Panc1 (cell line): ENCODE results near the gene AMBP.

Experiments
- POLR2AphosphoS5 ChIP-seq: IDR thresholded peaks from 2 replicates; pipeline ENCODE4 v1.6.1; 2012; ENCODE audit warnings: mild to moderate bottlenecking, low read depth, low read length, moderate library complexity
- TCF7L2 ChIP-seq: IDR thresholded peaks from 2 replicates; pipeline ENCODE4 v1.6.1; 2011; ENCODE audit warnings: mild to moderate bottlenecking, low read depth, low read length, inconsistent platforms
- TF ChIP-seq, protein P1 (sequence below): fragments of 450-650 bp; IDR thresholded peaks from 2 replicates; pipeline ENCODE4 v1.5.1; 2017; ENCODE audit warnings: mild to moderate bottlenecking

DNA sequence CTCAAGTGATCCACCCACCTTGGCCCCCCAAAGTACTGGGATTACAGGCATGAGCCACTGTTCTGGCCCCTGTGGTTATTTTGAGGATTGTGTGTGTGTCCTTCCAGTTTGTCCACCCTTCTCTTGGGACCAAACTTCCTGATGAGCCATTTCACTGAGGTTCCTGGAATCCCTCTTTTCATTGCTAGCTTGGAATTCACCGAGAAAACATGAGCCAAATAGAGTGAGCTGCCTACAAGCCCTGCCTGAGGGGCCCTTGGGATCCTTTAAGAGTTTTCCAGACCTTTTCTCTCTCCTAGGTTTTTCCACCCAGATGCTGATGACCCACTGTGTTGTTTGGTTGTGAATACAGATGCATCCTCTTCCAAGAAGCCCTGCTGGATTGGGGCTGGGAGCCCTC lies 34.2 kb upstream of the AMBP start:
- TF ChIP-seq POLR2AphosphoS5 (no peak), TCF7L2 (no peak)
- TF ChIP-seq, protein P1, sequence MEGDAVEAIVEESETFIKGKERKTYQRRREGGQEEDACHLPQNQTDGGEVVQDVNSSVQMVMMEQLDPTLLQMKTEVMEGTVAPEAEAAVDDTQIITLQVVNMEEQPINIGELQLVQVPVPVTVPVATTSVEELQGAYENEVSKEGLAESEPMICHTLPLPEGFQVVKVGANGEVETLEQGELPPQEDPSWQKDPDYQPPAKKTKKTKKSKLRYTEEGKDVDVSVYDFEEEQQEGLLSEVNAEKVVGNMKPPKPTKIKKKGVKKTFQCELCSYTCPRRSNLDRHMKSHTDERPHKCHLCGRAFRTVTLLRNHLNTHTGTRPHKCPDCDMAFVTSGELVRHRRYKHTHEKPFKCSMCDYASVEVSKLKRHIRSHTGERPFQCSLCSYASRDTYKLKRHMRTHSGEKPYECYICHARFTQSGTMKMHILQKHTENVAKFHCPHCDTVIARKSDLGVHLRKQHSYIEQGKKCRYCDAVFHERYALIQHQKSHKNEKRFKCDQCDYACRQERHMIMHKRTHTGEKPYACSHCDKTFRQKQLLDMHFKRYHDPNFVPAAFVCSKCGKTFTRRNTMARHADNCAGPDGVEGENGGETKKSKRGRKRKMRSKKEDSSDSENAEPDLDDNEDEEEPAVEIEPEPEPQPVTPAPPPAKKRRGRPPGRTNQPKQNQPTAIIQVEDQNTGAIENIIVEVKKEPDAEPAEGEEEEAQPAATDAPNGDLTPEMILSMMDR: no peak
